ENCODE results near the gene NKIRAS1. TPM values are rescaled to one million over a fixed set of nuclear protein-coding genes. Genes with fewer than 3 reads are reported as not detected.
"Not testable (repeated sequence)": the region's sequence is repeated elsewhere in the genome, so short reads cannot be mapped to it uniquely, and the experiment has no call there.

NKIRAS1 gene
- total RNA-seq, 3 donors from 2014 or later (not counting 1 experiment from before 2014, with no cell fraction given) = 2.2 to 3.3 (median 2.8) TPM

DNA sequence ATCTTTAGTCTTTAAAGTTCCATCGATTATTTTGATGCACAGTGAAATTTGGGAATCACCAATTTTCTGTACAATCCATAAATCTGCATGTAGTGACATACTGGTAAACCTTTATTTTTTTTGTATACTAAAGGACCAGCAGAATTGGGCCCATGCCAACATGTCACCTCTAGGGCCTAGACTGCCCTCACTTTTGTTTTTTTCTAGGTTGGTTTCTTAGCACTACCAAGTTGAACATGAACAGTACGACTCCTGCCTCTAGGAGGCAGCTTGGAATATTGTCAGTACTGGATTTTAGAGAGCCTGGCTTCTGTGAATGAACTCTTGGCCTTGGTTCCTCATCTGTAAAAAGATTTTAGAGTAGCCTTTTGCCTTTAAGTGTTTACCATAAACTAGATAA, 32.3 kb downstream of the NKIRAS1 start:
- Mint-ChIP-seq H3K9me3 (no peaks in the 10 kb centered on the region), H3K4me1 (peaks cover 21 to 25% of the 10 kb centered on the region in 2 donors), H3K4me3 (no peak overlapping the region), H3K27me3 (ENCODE audit: low read depth in 2 of 2) (no peaks in the 10 kb centered on the region), H3K27ac (no peak overlapping the region), H3K36me3 (no peaks in the 10 kb centered on the region)
- no peak overlapping the region for H3K4me3 ChIP-seq (ENCODE audit: low read length)
- WGBS (ENCODE audit: insufficient coverage) = 100% methylated on average over 1 of the region's 2 CpGs
- H3K9me3 ChIP-seq (ENCODE audit: control insufficient read depth, insufficient read depth, low read length) = no peaks in the 10 kb centered on the region
- intact Hi-C loops (cut with micrococcal nuclease) = no loop called here
- no peaks in the 10 kb centered on the region for H3K4me1 ChIP-seq (ENCODE audit: control insufficient read depth, insufficient read depth, low read length)
- no peak for TF ChIP-seq CTCF (IDR thresholded peaks at IDR 0.05)
- no peaks in the 10 kb centered on the region for H3K27me3 ChIP-seq (ENCODE audit: control insufficient read depth, insufficient read depth, low read length)
- H3K36me3 ChIP-seq (ENCODE audit: control insufficient read depth, insufficient read depth, low read length) = no peaks in the 10 kb centered on the region
- ATAC-seq (no peak), DNase-seq (no peak)
- H3K27ac ChIP-seq (ENCODE audit: low read length) = no peak overlapping the region

GRCh38 chr3:23882487-23882918, 34.3 kb downstream of the NKIRAS1 start:
- H3K27ac Mint-ChIP-seq = peak overlapping the region in 1 of 2 donors; percentile 81
- intact Hi-C loops (cut with micrococcal nuclease) = no loop called here
- ATAC-seq (no peak), DNase-seq (no peak)
- no peaks in the 10 kb centered on the region for H3K9me3 Mint-ChIP-seq
- no peak overlapping the region for H3K4me3 ChIP-seq (ENCODE audit: low read length)
- H3K36me3 ChIP-seq (ENCODE audit: control insufficient read depth, insufficient read depth, low read length) = no peaks in the 10 kb centered on the region
- H3K9me3 ChIP-seq (ENCODE audit: control insufficient read depth, insufficient read depth, low read length) = no peaks in the 10 kb centered on the region
- no peaks in the 10 kb centered on the region for H3K27me3 ChIP-seq (ENCODE audit: control insufficient read depth, insufficient read depth, low read length)
- H3K36me3 Mint-ChIP-seq = no peaks in the 10 kb centered on the region
- peak overlapping the region; percentile 78 for H3K4me3 Mint-ChIP-seq
- no peak overlapping the region for H3K27ac ChIP-seq (ENCODE audit: low read length)
- WGBS (ENCODE audit: insufficient coverage) = 98% methylated on average over 28 of the region's 28 CpGs
- TF ChIP-seq CTCF (IDR thresholded peaks at IDR 0.05) = no peak
- no peaks in the 10 kb centered on the region for H3K27me3 Mint-ChIP-seq (ENCODE audit: low read depth in 2 of 2)
- no peaks in the 10 kb centered on the region for H3K4me1 ChIP-seq (ENCODE audit: control insufficient read depth, insufficient read depth, low read length)
- peaks cover 31 to 32% of the 10 kb centered on the region in 2 donors for H3K4me1 Mint-ChIP-seq

DNA sequence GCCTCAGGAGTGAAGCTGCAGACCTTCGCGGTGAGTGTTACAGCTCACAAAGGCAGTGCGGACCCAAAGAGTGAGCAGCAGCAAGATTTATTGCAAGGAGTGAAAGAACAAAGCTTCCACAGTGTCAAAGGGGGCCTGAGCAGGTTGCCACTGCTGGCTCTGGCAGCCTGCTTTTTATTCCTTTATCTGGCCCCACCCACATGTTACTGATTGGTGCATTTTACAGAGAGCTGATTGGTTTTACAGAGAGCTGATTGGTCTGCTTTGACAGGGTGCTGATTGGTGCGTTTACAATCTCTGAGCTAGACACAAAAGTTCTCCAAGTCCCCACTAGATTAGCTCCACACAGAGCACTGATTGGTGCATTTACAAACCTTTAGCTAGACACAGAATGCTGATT, 34.8 kb downstream of the NKIRAS1 start:
- H3K36me3 ChIP-seq (ENCODE audit: control insufficient read depth, insufficient read depth, low read length); H3K27ac ChIP-seq (ENCODE audit: low read length); H3K4me3 ChIP-seq (ENCODE audit: low read length); H3K27me3 ChIP-seq (ENCODE audit: control insufficient read depth, insufficient read depth, low read length); H3K4me1 ChIP-seq (ENCODE audit: control insufficient read depth, insufficient read depth, low read length); H3K36me3 Mint-ChIP-seq; DNase-seq; H3K9me3 Mint-ChIP-seq; H3K9me3 ChIP-seq (ENCODE audit: control insufficient read depth, insufficient read depth, low read length); intact Hi-C loops (cut with micrococcal nuclease); H3K27me3 Mint-ChIP-seq (ENCODE audit: low read depth in 2 of 2): not testable (repeated sequence)
- Mint-ChIP-seq H3K27ac (peak overlapping the region; percentile 80 to 81), H3K4me3 (peak overlapping the region; percentile 78), H3K4me1 (peaks cover 36 to 37% of the 10 kb centered on the region in 2 donors)
- WGBS (ENCODE audit: insufficient coverage) = 49% methylated on average over 4 of the region's 4 CpGs
- ATAC-seq = peak in 1 of 3 donors; percentile 22

- peak overlapping the region; percentile 80 to 81 for H3K27ac Mint-ChIP-seq
- H3K9me3 Mint-ChIP-seq = no peaks in the 10 kb centered on the region
- H3K27me3 Mint-ChIP-seq (ENCODE audit: low read depth in 2 of 2) = no peaks in the 10 kb centered on the region
- H3K27ac ChIP-seq (ENCODE audit: low read length) = no peak overlapping the region
- no peaks in the 10 kb centered on the region for H3K9me3 ChIP-seq (ENCODE audit: control insufficient read depth, insufficient read depth, low read length)
- no peaks in the 10 kb centered on the region for H3K36me3 ChIP-seq (ENCODE audit: control insufficient read depth, insufficient read depth, low read length)
- no peak for TF ChIP-seq CTCF (IDR thresholded peaks at IDR 0.05)
- no peaks in the 10 kb centered on the region for H3K4me1 ChIP-seq (ENCODE audit: control insufficient read depth, insufficient read depth, low read length)
- no peaks in the 10 kb centered on the region for H3K27me3 ChIP-seq (ENCODE audit: control insufficient read depth, insufficient read depth, low read length)
- intact Hi-C loops (cut with micrococcal nuclease) = no loop called here
- peaks cover 44 to 47% of the 10 kb centered on the region in 2 donors for H3K4me1 Mint-ChIP-seq
- H3K4me3 ChIP-seq (ENCODE audit: low read length) = no peak overlapping the region
- H3K36me3 Mint-ChIP-seq = no peaks in the 10 kb centered on the region
- no peak for DNase-seq
- peak in 2 of 3 donors; percentile 64 for ATAC-seq
- peak overlapping the region; percentile 78 for H3K4me3 Mint-ChIP-seq
- 24% methylated on average over 2 of the region's 4 CpGs for WGBS (ENCODE audit: insufficient coverage)
Observed at GRCh38 chr3:23880703-23881339, 36.0 kb downstream of the NKIRAS1 start.
